ENCODE data around the gene SHROOM1.

GRCh38 chr5:132821350-132821749 lies 9.1 kb downstream of the SHROOM1 start:
- no peak for TF ChIP-seq ZNF274 (IDR thresholded peaks at IDR 0.05; ENCODE audit: low read depth, low read length)
- TF ChIP-seq YY1 (IDR thresholded peaks at IDR 0.05; ENCODE audit: insufficient read depth, insufficient read length), result no peak
- TF ChIP-seq SUZ12 (IDR thresholded peaks at IDR 0.05; ENCODE audit: extremely low read depth, insufficient read depth, insufficient read length), result no peak
